Activated B cell treated with CpG ODN at 0.5 μM for 24 hours (primary cell): ENCODE data around the gene TTC21A. TPM values are rescaled to one million over a fixed set of nuclear protein-coding genes. Genes with fewer than 3 reads are reported as not detected.

ENCODE experiments used
- ATAC-seq: fragments of 200-7000 bp; cut with Tn5 transposase; one replicate; pipeline ENCODE4 v1.10.0; 2021; ENCODE audit warnings: low read depth, mild to moderate bottlenecking, moderate library complexity
- CTCF ChIA-PET: fragments of 350-600 bp; sonication (Branson Sonifier 250); formaldehyde crosslinking; loops from one replicate; lab custom pipeline; 2021; ENCODE audit warnings: antibody characterized with exemption; lab: Charles Lee
- POLR2A ChIA-PET: fragments of 350-600 bp; sonication (Branson Sonifier 250); formaldehyde crosslinking; loops from one replicate; lab custom pipeline; 2021; ENCODE audit warnings: antibody characterized with exemption; lab: Charles Lee
- DNase-seq: peaks from one replicate; pipeline ENCODE4 v3.0.0; 2022
- H3K27ac Mint-ChIP-seq: one replicate; pipeline ENCODE4 v1.8.0; 2020; ENCODE audit warnings: mixed read lengths
- H3K27me3 Mint-ChIP-seq: one replicate; pipeline ENCODE4 v1.8.0; 2021; ENCODE audit warnings: mixed read lengths
- H3K36me3 Mint-ChIP-seq: one replicate; pipeline ENCODE4 v1.8.0; 2021; ENCODE audit warnings: low read depth, mixed read lengths
- H3K4me1 Mint-ChIP-seq: one replicate; pipeline ENCODE4 v1.8.0; 2021; ENCODE audit warnings: mixed read lengths
- H3K4me3 Mint-ChIP-seq: one replicate; pipeline ENCODE4 v1.8.0; 2020; ENCODE audit warnings: mild to moderate bottlenecking, mixed read lengths
- H3K9me3 Mint-ChIP-seq: one replicate; pipeline ENCODE4 v1.8.0; 2020; ENCODE audit warnings: mixed read lengths
- CTCF ChIP-seq: fragments of 200-600 bp; IDR thresholded peaks from one replicate; pipeline ENCODE4 v1.8.0; 2022; ENCODE audit warnings: antibody characterized with exemption, mild to moderate bottlenecking
- intact Hi-C: fragments of 100-400 bp; cut with micrococcal nuclease; formaldehyde crosslinking; loops from one replicate; pipeline ENCODE4 v1.15.1; 2024
- total RNA-seq: library from RNA; stranded (reverse); gene quantifications from 2 replicates; pipeline ENCODE4 v1.2.3, GENCODE V29; 2022

The TTC21A gene
- total RNA-seq, 1 donor from 2014 or later, result 15.9 TPM

- DNase-seq (no peak), ATAC-seq (no peak)
- intact Hi-C loops, result no loop called here
- ChIA-PET POLR2A (no interaction called here), CTCF (no interaction called here)
- TF ChIP-seq CTCF, result no peak
- Mint-ChIP-seq H3K27me3 (no peaks in the 10 kb centered on the region), H3K27ac (no peak overlapping the region), H3K9me3 (no peaks in the 10 kb centered on the region), H3K36me3 (peaks cover 75% of the 10 kb centered on the region), H3K4me3 (no peak overlapping the region), H3K4me1 (peaks cover 18% of the 10 kb centered on the region)
These were observed 8.9 kb upstream of the TTC21A start for GRCh38 chr3:39098473-39099000.

- Mint-ChIP-seq H3K27ac (no peak overlapping the region), H3K4me1 (peaks cover 22% of the 10 kb centered on the region), H3K36me3 (peaks cover 68% of the 10 kb centered on the region), H3K9me3 (no peaks in the 10 kb centered on the region), H3K4me3 (no peak overlapping the region), H3K27me3 (no peaks in the 10 kb centered on the region)
- ChIA-PET CTCF (no interaction called here), POLR2A (no interaction called here)
- no peak for DNase-seq
- ATAC-seq, result no peak
- TF ChIP-seq CTCF, result no peak
- intact Hi-C loops, result no loop called here
These were observed 8.2 kb upstream of the TTC21A start for GRCh38 chr3:39099242-39099641.

- intact Hi-C loops, result no loop called here
- Mint-ChIP-seq H3K4me1 (peaks cover 29% of the 10 kb centered on the region), H3K27ac (no peak overlapping the region)
These were observed 7.6 kb upstream of the TTC21A start for GRCh38 chr3:39099738-39100499.

GRCh38 chr3:39100500-39100886, 7.0 kb upstream of the TTC21A start:
- Mint-ChIP-seq H3K4me1 (peaks cover 35% of the 10 kb centered on the region), H3K27me3 (no peaks in the 10 kb centered on the region), H3K4me3 (no peak overlapping the region), H3K27ac (no peak overlapping the region), H3K36me3 (peaks cover 56% of the 10 kb centered on the region), H3K9me3 (no peaks in the 10 kb centered on the region)
- intact Hi-C loops, result no loop called here
- ATAC-seq, result no peak
- no peak for DNase-seq
- ChIA-PET POLR2A (interaction anchor here (1.5 kb wide), 1 partner anchor 188 kb away, joined by 5 read pairs; no protein-coding TSS in a partner anchor), CTCF (interaction anchor here (1.0 to 2.0 kb wide), 4 partner anchors 9 to 188 kb away, joined by 4 to 15 read pairs (median 8); no protein-coding TSS in a partner anchor)
- TF ChIP-seq CTCF, result no peak

More at GRCh38 chr3:39099738-39100499, 7.6 kb upstream of the TTC21A start:
- Mint-ChIP-seq H3K9me3 (no peaks in the 10 kb centered on the region), H3K36me3 (peaks cover 62% of the 10 kb centered on the region), H3K27me3 (no peaks in the 10 kb centered on the region), H3K4me3 (no peak overlapping the region)
- ChIA-PET CTCF (interaction anchor here (1.5 to 2.0 kb wide), 3 partner anchors 10 to 189 kb away, joined by 4 to 15 read pairs (median 8); no protein-coding TSS in a partner anchor), POLR2A (interaction anchor here (1.5 kb wide), 1 partner anchor 188 kb away, joined by 5 read pairs; no protein-coding TSS in a partner anchor)
- DNase-seq (no peak), ATAC-seq (no peak)
- TF ChIP-seq CTCF, result no peak
